Aortic smooth muscle cell (primary cell): Measurements from ENCODE around the gene EFHD1. TPM values are rescaled to one million over a fixed set of nuclear protein-coding genes. Genes with fewer than 3 reads are reported as not detected.

Source experiments
- total RNA-seq: library from RNA; depleted of rRNA; stranded (reverse); fragments of >200 nt; gene quantifications from 2 replicates; pipeline ENCODE4 v1.2.3, GENCODE V29; 2014

EFHD1 gene, protein sequence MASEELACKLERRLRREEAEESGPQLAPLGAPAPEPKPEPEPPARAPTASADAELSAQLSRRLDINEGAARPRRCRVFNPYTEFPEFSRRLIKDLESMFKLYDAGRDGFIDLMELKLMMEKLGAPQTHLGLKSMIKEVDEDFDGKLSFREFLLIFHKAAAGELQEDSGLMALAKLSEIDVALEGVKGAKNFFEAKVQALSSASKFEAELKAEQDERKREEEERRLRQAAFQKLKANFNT
- total RNA-seq, result 1.1 and 5.5 TPM in 2 replicates

DNA sequence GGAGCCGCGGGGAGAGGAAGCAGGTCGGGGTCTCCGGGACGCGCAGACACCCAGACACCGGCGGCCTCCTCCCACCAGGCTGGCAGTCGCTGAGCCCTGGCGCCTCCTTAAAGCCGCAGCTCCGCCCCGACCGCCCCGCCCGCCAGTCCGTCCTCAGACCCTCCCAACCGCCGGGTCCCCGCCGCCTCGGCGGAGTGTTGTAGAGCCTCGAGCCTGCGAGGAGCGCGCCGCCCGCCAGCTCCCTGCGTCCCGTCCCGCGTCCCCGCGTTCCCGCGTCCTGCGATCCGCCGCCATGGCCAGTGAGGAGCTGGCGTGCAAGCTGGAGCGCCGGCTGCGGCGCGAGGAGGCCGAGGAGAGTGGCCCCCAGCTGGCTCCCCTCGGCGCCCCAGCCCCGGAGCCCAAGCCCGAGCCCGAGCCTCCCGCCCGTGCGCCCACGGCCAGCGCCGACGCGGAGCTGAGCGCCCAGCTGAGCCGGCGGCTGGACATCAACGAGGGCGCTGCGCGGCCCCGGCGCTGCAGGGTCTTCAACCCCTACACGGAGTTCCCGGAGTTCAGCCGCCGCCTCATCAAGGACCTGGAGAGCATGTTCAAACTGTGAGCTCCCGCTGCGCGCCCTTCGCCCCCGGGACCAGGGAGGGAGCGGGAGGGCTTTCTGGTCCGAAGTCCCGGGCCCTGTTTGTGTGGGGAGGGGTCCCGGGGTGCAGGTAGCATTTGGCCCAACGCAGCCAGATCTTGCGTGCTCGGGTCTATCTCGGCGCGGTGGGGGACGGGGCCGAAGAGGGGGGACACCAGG is at the start of gene EFHD1:
TSS of gene EFHD1 (plus strand) at position 192 of the 793 bp plus-strand sequence. CDS start at position 293, 101 bp downstream.

DNA sequence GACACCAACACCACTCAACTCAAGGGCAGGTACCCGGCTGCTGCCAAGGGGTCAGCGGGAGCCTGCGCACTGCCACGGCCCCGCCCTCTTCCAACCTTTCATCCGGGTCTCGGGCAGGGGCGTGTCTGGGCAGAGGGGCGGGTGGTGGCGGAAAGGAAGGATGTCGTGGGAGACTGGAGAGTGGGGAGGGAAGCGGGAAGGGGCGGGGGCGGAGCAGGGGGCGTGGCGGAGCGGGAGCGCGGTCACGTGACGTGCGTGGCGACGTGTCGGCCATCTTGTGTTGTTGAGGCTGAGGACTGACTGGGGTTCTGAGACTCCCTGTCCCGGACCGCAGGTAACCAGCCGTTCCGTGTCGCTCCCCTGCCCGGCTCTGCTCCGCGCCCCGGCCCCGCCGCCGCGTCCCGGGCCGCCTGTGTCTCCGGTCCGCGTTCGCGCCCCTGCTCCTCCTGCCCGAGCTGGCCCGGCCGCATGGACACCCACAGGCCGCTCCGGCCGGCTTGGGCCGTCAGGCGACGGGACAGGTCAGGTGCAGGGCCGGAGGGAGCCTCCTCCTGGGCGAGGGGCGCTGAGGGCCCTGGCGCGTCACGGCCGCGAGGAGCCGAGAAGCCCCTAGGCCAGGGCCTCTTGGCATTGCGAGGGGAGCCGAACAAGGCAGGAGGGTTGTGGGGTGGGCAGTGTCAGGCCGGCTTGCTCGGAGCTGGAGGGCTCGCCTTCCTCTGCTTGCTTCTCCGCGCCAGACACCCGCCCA is 63.8 kb downstream of the EFHD1 start, which contains the start of gene GIGYF2:
TSS of gene GIGYF2 (plus strand) at position 273 of the 748 bp plus-strand sequence. CDS start 37,867 bp downstream, outside the sequence.

Other genes starting within 250 kb of the EFHD1 start
- gene ALPG, start 226.8 kb upstream of the EFHD1 start, total RNA-seq, result not detected in 2 replicates
- gene ALPI, start 177.5 kb upstream of the EFHD1 start, total RNA-seq, result not detected in 2 replicates
- gene ECEL1, start 145.8 kb upstream of the EFHD1 start, total RNA-seq, result not detected in 2 replicates
- gene PRSS56, start 113.2 kb upstream of the EFHD1 start, total RNA-seq, result not detected in 2 replicates
- not detected in 2 replicates for gene CHRND, start 107.4 kb upstream of the EFHD1 start, total RNA-seq
- gene CHRNG, start 93.9 kb upstream of the EFHD1 start, total RNA-seq, result not detected in 2 replicates
- gene TIGD1, start 83.0 kb upstream of the EFHD1 start, total RNA-seq, result 2.5 TPM in 2 replicates
- 145 and 156 TPM in 2 replicates for gene EIF4E2, start 82.9 kb upstream of the EFHD1 start, total RNA-seq
- 59.0 and 63.9 TPM in 2 replicates for gene GIGYF2, start 63.7 kb downstream of the EFHD1 start, total RNA-seq
- gene KCNJ13, start 143.0 kb downstream of the EFHD1 start, total RNA-seq, result 0.12 TPM in 1 of 2 replicates, not detected in the other
- 0.66 and 0.93 TPM in 2 replicates for gene SNORC, start 236.7 kb downstream of the EFHD1 start, total RNA-seq